H1 (cell line): Measurements from ENCODE around the gene MYRF. TPM values are rescaled to one million over a fixed set of nuclear protein-coding genes. Genes with fewer than 3 reads are reported as not detected.

Experiments used
- CTCF ChIA-PET: fragments of 300-600 bp; sonication (Branson Sonifier 250); formaldehyde crosslinking; loops from one replicate; lab custom pipeline; 2021; ENCODE audit not compliant: partially characterized antibody; lab: Charles Lee
- POLR2A ChIA-PET: fragments of 300-600 bp; sonication (Branson Sonifier 250); formaldehyde crosslinking; loops from one replicate; lab custom pipeline; 2021; ENCODE audit warnings: inconsistent platforms; ENCODE audit not compliant: partially characterized antibody; lab: Charles Lee
- DNase-seq, 2 experiments: peaks; one replicate each; pipeline versions ENCODE4 v3.0.0 to v3.0.0-alpha.2; 2010 to 2022; ENCODE audit warnings: low spot score in 2 of 2, low read depth in 1 of 2, mixed read lengths in 1 of 2
- FAIRE-seq: peaks from 2 replicates; lab custom pipeline; 2011; peaks lifted over from hg19 to GRCh38; lab: Jason Lieb, UNC
- H2AFZ ChIP-seq: 2 replicates; pipeline ENCODE4 v1.8.1; 2012; ENCODE audit warnings: low read length, inconsistent platforms
- H2AK5ac ChIP-seq: 2 replicates; pipeline ENCODE4 v1.6.1; 2013; ENCODE audit warnings: low read depth, low read length
- H2BK120ac ChIP-seq: replicated peaks from 2 replicates; pipeline ENCODE3; 2013; ENCODE audit warnings: low read depth, low read length, inconsistent platforms
- H2BK12ac ChIP-seq: 2 replicates; pipeline ENCODE4 v1.6.1; 2013; ENCODE audit warnings: low read depth, low read length
- H2BK15ac ChIP-seq: 2 replicates; pipeline ENCODE4 v1.6.1; 2013; ENCODE audit warnings: low read length
- H2BK20ac ChIP-seq: 2 replicates; pipeline ENCODE4 v1.6.1; 2013; ENCODE audit warnings: low read length
- H2BK5ac ChIP-seq: 2 replicates; pipeline ENCODE4 v1.6.1; 2013; ENCODE audit warnings: low read depth, low read length
- H3K14ac ChIP-seq: 2 replicates; pipeline ENCODE4 v1.6.1; 2013; ENCODE audit warnings: inconsistent platforms; ENCODE audit not compliant: insufficient read length
- H3K18ac ChIP-seq: 2 replicates; pipeline ENCODE4 v1.6.1; 2013; ENCODE audit warnings: low read length; ENCODE audit errors: extremely low read depth
- H3K23ac ChIP-seq: 2 replicates; pipeline ENCODE4 v1.6.1; 2013; ENCODE audit warnings: inconsistent platforms; ENCODE audit not compliant: insufficient read length
- H3K23me2 ChIP-seq: 2 replicates; pipeline ENCODE4 v1.6.1; 2013; ENCODE audit warnings: low read depth, low read length
- H3K27ac ChIP-seq: 2 replicates; pipeline ENCODE4 v1.6.1; 2011; ENCODE audit warnings: low read depth, low read length, inconsistent platforms
- H3K27me3 ChIP-seq, 4 experiments: replicated peaks in 1 of 4; 1 replicate in 1 of 4; 2 replicates in 3 of 4; pipeline versions ENCODE4 v1.6.1 to v1.8.1; 2011 to 2013; ENCODE audit warnings: low read length in 3 of 4, mild to moderate bottlenecking in 3 of 4, inconsistent platforms in 2 of 4, mixed read lengths in 2 of 4, moderate library complexity in 1 of 4; ENCODE audit not compliant: control insufficient read depth in 3 of 4, insufficient read depth in 3 of 4; ENCODE audit errors: extremely low read depth in 1 of 4
- H3K36me3 ChIP-seq, 4 experiments: 2 replicates each; pipeline versions ENCODE4 v1.6.1 to v1.8.1; 2011 to 2013; ENCODE audit warnings: mild to moderate bottlenecking in 4 of 4, low read length in 3 of 4, moderate library complexity in 2 of 4, control low read depth in 1 of 4, inconsistent platforms in 1 of 4; ENCODE audit not compliant: insufficient read depth in 4 of 4, control insufficient read depth in 2 of 4
- H3K4ac ChIP-seq: replicated peaks from 2 replicates; pipeline ENCODE3; 2013; ENCODE audit warnings: low read length, low read depth, mixed read lengths, inconsistent platforms; ENCODE audit not compliant: insufficient read length
- H3K4me1 ChIP-seq, 4 experiments: replicated peaks in 1 of 4; 1 replicate in 1 of 4; 2 replicates in 3 of 4; pipeline versions ENCODE4 v1.6.1 to v1.8.1; 2011 to 2013; ENCODE audit warnings: low read length in 3 of 4, inconsistent platforms in 2 of 4, mixed read lengths in 1 of 4; ENCODE audit not compliant: insufficient read depth in 4 of 4, control insufficient read depth in 3 of 4
- H3K4me2 ChIP-seq, 2 experiments: 2 replicates each; pipeline versions ENCODE4 v1.6.1 to v1.8.1; 2011 to 2013; ENCODE audit warnings: low read depth in 2 of 2, low read length in 2 of 2, control low read depth in 1 of 2, inconsistent platforms in 1 of 2, mild to moderate bottlenecking in 1 of 2; ENCODE audit not compliant: insufficient read depth in 1 of 2
- H3K4me3 ChIP-seq, 4 experiments: fragments of 200-600, 300-600 bp in 1 of 4; sonication (generic), shearing (Covaris generic), sonication (Bioruptor Twin) in 1 of 4; 2 replicates each; pipeline versions ENCODE4 v1.5.1 to v1.8.1; 2011 to 2016; ENCODE audit warnings: low read length in 4 of 4, low read depth in 3 of 4, control low read depth in 2 of 4, inconsistent platforms in 2 of 4, mild to moderate bottlenecking in 2 of 4, mixed read lengths in 1 of 4, moderate library complexity in 1 of 4; ENCODE audit not compliant: insufficient read depth in 2 of 4; ENCODE audit errors: extremely low read depth in 1 of 4
- H3K56ac ChIP-seq: replicated peaks from 2 replicates; pipeline ENCODE3; 2013; ENCODE audit warnings: low read depth, mild to moderate bottlenecking, mixed read lengths, low read length, inconsistent platforms; ENCODE audit not compliant: insufficient read length
- H3K79me1 ChIP-seq: 2 replicates; pipeline ENCODE4 v1.6.1; 2013; ENCODE audit warnings: low read depth, low read length, control low read depth
- H3K79me2 ChIP-seq, 2 experiments: 2 replicates each; pipeline versions ENCODE4 v1.6.1 to v1.8.1; 2012 to 2013; ENCODE audit warnings: low read length in 2 of 2, mild to moderate bottlenecking in 2 of 2, inconsistent platforms in 1 of 2; ENCODE audit not compliant: insufficient read depth in 2 of 2, control insufficient read depth in 1 of 2
- H3K9ac ChIP-seq, 4 experiments: replicated peaks in 1 of 4; 1 replicate in 1 of 4; 2 replicates in 3 of 4; pipeline versions ENCODE4 v1.6.1 to v1.8.1; 2011 to 2013; ENCODE audit warnings: low read depth in 3 of 4, low read length in 3 of 4, control low read depth in 2 of 4, mild to moderate bottlenecking in 2 of 4, moderate library complexity in 2 of 4, inconsistent platforms in 1 of 4; ENCODE audit errors: extremely low read depth in 1 of 4
- H3K9me3 ChIP-seq, 2 experiments: 2 replicates each; pipeline versions ENCODE4 v1.6.1 to v1.8.1; 2012 to 2013; ENCODE audit warnings: mild to moderate bottlenecking in 2 of 2, moderate library complexity in 2 of 2, control low read depth in 1 of 2, inconsistent platforms in 1 of 2, low read depth in 1 of 2, low read length in 1 of 2, mixed read lengths in 1 of 2; ENCODE audit not compliant: insufficient read depth in 2 of 2
- H4K20me1 ChIP-seq, 2 experiments: replicated peaks in 1 of 2; 2 replicates each; pipeline versions ENCODE3 to v1.8.1; 2011 to 2013; ENCODE audit warnings: inconsistent platforms in 2 of 2, low read length in 2 of 2, mild to moderate bottlenecking in 1 of 2; ENCODE audit not compliant: insufficient read depth in 2 of 2, control insufficient read depth in 1 of 2
- H4K5ac ChIP-seq: 2 replicates; pipeline ENCODE4 v1.6.1; 2013; ENCODE audit warnings: low read length, low read depth, mixed read lengths, inconsistent platforms; ENCODE audit not compliant: insufficient read length
- H4K8ac ChIP-seq: 2 replicates; pipeline ENCODE4 v1.8.0; 2013; ENCODE audit warnings: mild to moderate bottlenecking, moderate library complexity, low read length, inconsistent platforms; ENCODE audit not compliant: insufficient read depth; ENCODE audit errors: extremely low read depth
- H4K91ac ChIP-seq: replicated peaks from 2 replicates; pipeline ENCODE3; 2013; ENCODE audit warnings: low read length, mixed read lengths, inconsistent platforms; ENCODE audit not compliant: insufficient read length
- GABPA ChIP-seq: IDR thresholded peaks from 2 replicates; pipeline ENCODE4 v1.6.1; 2011; ENCODE audit warnings: mild to moderate bottlenecking, low read length, moderate library complexity, borderline replicate concordance; ENCODE audit not compliant: insufficient read depth
- JUN ChIP-seq: IDR thresholded peaks from 2 replicates; pipeline ENCODE4 v1.6.1; 2011; ENCODE audit warnings: low read depth, mild to moderate bottlenecking, improper control_type of control experiment, low read length
- SAP30 ChIP-seq: fragments of 300-600 bp; sonication (generic); IDR thresholded peaks from 2 replicates; pipeline ENCODE4 v1.7.1; 2012; ENCODE audit warnings: low read length, moderate library complexity, mild to moderate bottlenecking, inconsistent platforms; ENCODE audit not compliant: insufficient read depth, insufficient replicate concordance
- ZNF274 ChIP-seq: IDR thresholded peaks from 2 replicates; pipeline ENCODE4 v1.7.0; 2012; ENCODE audit warnings: low read length, borderline replicate concordance; ENCODE audit errors: extremely low read depth
- WGBS, 2 experiments: shearing (Covaris generic) in 1 of 2; methylation state at CpG; one replicate each; pipeline versions ENCODE4 v1.1.6 to v1.1.7; 2013 to 2015; ENCODE audit warnings: low lambda C conversion rate in 2 of 2, mixed read lengths in 2 of 2, inconsistent platforms in 1 of 2, low coverage in 1 of 2, missing lambda C conversion rate in 1 of 2; ENCODE audit not compliant: insufficient replicate concordance in 2 of 2, insufficient coverage in 1 of 2, insufficient read length in 1 of 2; ENCODE audit errors: extremely low coverage in 1 of 2, missing lambda C conversion rate in 1 of 2; 5-methylcytosine and 5-hydroxymethylcytosine counted together
- polyA plus RNA-seq, 7 experiments: library from polyadenylated mRNA; depleted of rRNA in 3 of 7; stranded (reverse) in 5 of 7; unstranded in 2 of 7; fragments of >200 nt in 5 of 7; fragments of 200-250 nt in 2 of 7; gene quantifications; 1 replicate in 5 of 7; 2 replicates in 1 of 7; 4 replicates in 1 of 7; pipeline versions ENCODE4 v1.2.1 to v1.2.3, GENCODE V29; 2011 to 2013; ENCODE audit warnings: missing spikeins in 2 of 7, mixed read lengths in 2 of 7
- total RNA-seq: library from RNA; stranded (reverse); fragmentation: NEBNext Ultra II Directional; extraction: Animal tissue kit (Norgen Biotek cat#: 25700); gene quantifications from 2 replicates; pipeline ENCODE4 v1.2.1, GENCODE V29; 2021
- TF ChIP-seq, protein P1 (sequence below), 3 experiments: IDR thresholded peaks; 1 replicate in 2 of 3; 2 replicates in 1 of 3; pipeline versions ENCODE4 v1.5.1 to v1.6.1; 2011; ENCODE audit warnings: low read length in 3 of 3, mild to moderate bottlenecking in 3 of 3, inconsistent platforms in 2 of 3, low read depth in 1 of 3, moderate library complexity in 1 of 3; ENCODE audit not compliant: insufficient read depth in 1 of 3; ENCODE audit errors: control extremely low read depth in 1 of 3

MYRF gene
- total and polyA plus RNA-seq, 2 of the 8 experiments (the other 6 are each of a cell fraction or from before 2014, with no cell fraction given), result 6.0 to 6.1 TPM

GRCh38 chr11:61769946-61770683, 17.7 kb downstream of the MYRF start:
- TF ChIP-seq GABPA (no peak), JUN (no peak), SAP30 (no peak), ZNF274 (no peak)
- TF ChIP-seq, protein P1, sequence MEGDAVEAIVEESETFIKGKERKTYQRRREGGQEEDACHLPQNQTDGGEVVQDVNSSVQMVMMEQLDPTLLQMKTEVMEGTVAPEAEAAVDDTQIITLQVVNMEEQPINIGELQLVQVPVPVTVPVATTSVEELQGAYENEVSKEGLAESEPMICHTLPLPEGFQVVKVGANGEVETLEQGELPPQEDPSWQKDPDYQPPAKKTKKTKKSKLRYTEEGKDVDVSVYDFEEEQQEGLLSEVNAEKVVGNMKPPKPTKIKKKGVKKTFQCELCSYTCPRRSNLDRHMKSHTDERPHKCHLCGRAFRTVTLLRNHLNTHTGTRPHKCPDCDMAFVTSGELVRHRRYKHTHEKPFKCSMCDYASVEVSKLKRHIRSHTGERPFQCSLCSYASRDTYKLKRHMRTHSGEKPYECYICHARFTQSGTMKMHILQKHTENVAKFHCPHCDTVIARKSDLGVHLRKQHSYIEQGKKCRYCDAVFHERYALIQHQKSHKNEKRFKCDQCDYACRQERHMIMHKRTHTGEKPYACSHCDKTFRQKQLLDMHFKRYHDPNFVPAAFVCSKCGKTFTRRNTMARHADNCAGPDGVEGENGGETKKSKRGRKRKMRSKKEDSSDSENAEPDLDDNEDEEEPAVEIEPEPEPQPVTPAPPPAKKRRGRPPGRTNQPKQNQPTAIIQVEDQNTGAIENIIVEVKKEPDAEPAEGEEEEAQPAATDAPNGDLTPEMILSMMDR (IDR thresholded peaks at IDR 0.05; ENCODE audit: control extremely low read depth in 1 of 3, insufficient read depth in 1 of 3, low read depth in 1 of 3, low read length in 3 of 3), result no peak
- no peaks in the 10 kb centered on the region for H4K20me1 ChIP-seq
- H2BK5ac ChIP-seq, result peak overlapping the region; percentile 60; the same call in 1 of the 2 replicates
- ChIA-PET CTCF (interaction anchor here (0.7 to 1.9 kb wide), 5 partner anchors 13 to 32 kb away, joined by 3 to 7 read pairs (median 4); no protein-coding TSS in a partner anchor), POLR2A (interaction anchor here (0.6 to 1.2 kb wide), 2 partner anchors 10 to 18 kb away, joined by 3 read pairs; no protein-coding TSS in a partner anchor)
- H3K27me3 ChIP-seq, result no peaks in the 10 kb centered on the region
- no peaks in the 10 kb centered on the region for H3K9me3 ChIP-seq
- no peak for FAIRE-seq
- no peak overlapping the region for H2BK120ac ChIP-seq
- H2AK5ac ChIP-seq, result no peak overlapping the region
- peak overlapping the region; percentile 74 for H4K8ac ChIP-seq
- H3K4me3 ChIP-seq, result no peak overlapping the region
- 0 out of 2 replicates have a peak overlapping the region, but pooled peaks have one; percentile 81 for H2BK15ac ChIP-seq
- no peaks in the 10 kb centered on the region for H3K79me2 ChIP-seq
- H3K4me2 ChIP-seq, result no peak overlapping the region
- no peak overlapping the region for H2BK12ac ChIP-seq
- no peaks in the 10 kb centered on the region for H3K79me1 ChIP-seq
- no peaks in the 10 kb centered on the region for H3K23me2 ChIP-seq
- H4K91ac ChIP-seq, result no peak overlapping the region
- DNase-seq, result no peak
- H3K14ac ChIP-seq, result no peak overlapping the region
- H3K27ac ChIP-seq, result no peak overlapping the region; the same call in 1 of the 2 replicates
- H3K4me1 ChIP-seq, result peaks cover 0 to 19% (median 12%) of the 10 kb centered on the region in 4 experiments; a peak in 5 of 7 replicates
- no peak overlapping the region for H3K9ac ChIP-seq
- H2BK20ac ChIP-seq, result no peak overlapping the region
- H3K23ac ChIP-seq, result no peak overlapping the region
- H4K5ac ChIP-seq, result no peak overlapping the region
- no peak overlapping the region for H3K4ac ChIP-seq
- no peak overlapping the region for H2AFZ ChIP-seq
- WGBS, 2 experiments, result 87% methylated on average over 15 of the region's 20 CpGs; no CpG with 5 or more reads in 1 of the 2 experiments
- no peaks in the 10 kb centered on the region for H3K36me3 ChIP-seq
- H3K56ac ChIP-seq, result no peak overlapping the region
- H3K18ac ChIP-seq, result no peak overlapping the region; the same call in 1 of the 2 replicates
